ENCODE results near the gene MTHFR. TPM values are rescaled to one million over a fixed set of nuclear protein-coding genes. Genes with fewer than 3 reads are reported as not detected.
A peak's percentile ranks its signal among the peaks of the same experiment; 100 is the strongest.

MTHFR gene
- total RNA-seq, 1 experiment from 2014 or later, result 18.2 TPM

GRCh38 chr1:11778844-11779623 lies 26.7 kb downstream of the MTHFR start:
- Mint-ChIP-seq H3K27me3 (ENCODE audit: low read depth) (peaks cover 3% of the 10 kb centered on the region; the same call in 1 of the 2 replicates), H3K27ac (peak overlapping the region in 1 of 3 experiments; percentile 85; a peak in 2 of 7 replicates), H3K4me3 (no peak overlapping the region; a peak in 1 of 5 replicates), H3K36me3 (ENCODE audit: insufficient read depth in 1 of 3, low read depth in 3 of 3) (no peaks in the 10 kb centered on the region), H3K9me3 (no peaks in the 10 kb centered on the region), H3K4me1 (peaks cover 0 to 2% of the 10 kb centered on the region in 2 experiments; a peak in 1 of 4 replicates)
- no peaks in the 10 kb centered on the region for H3K4me1 ChIP-seq (ENCODE audit: insufficient read depth, low read length)
- H2AFZ ChIP-seq (ENCODE audit: low read length), result no peak overlapping the region
- H4K8ac ChIP-seq (replicated peaks; ENCODE audit: insufficient read length, low read depth, low read length), result no peak overlapping the region
- no peaks in the 10 kb centered on the region for H3K27me3 ChIP-seq (ENCODE audit: insufficient read depth, low read length)
- H3K9ac ChIP-seq (ENCODE audit: extremely low read depth, insufficient read length, low read length), result no peak overlapping the region
- DNase-seq, result no peak
- H4K5ac ChIP-seq (ENCODE audit: insufficient read length, low read depth, low read length), result no peak overlapping the region
- no peak overlapping the region for H3T11ph ChIP-seq (ENCODE audit: low read length)
- no peak overlapping the region for H3K4ac ChIP-seq (ENCODE audit: low read depth, low read length)
- no peak overlapping the region for H3K4me2 ChIP-seq (ENCODE audit: insufficient read depth, insufficient read length, low read length)
- no peak overlapping the region for H2BK12ac ChIP-seq (ENCODE audit: insufficient read length, low read depth, low read length)
- H3K79me1 ChIP-seq (ENCODE audit: insufficient read depth, low read depth, low read length, poor library complexity, severe bottlenecking), result no peaks in the 10 kb centered on the region
- TF ChIP-seq CTCF (conservative IDR thresholded peaks at IDR 0.05), result no peak
- H2AK5ac ChIP-seq (ENCODE audit: insufficient read length, low read length), result no peak overlapping the region
- H3K27ac ChIP-seq (ENCODE audit: insufficient read length, low read depth, low read length), result no peak overlapping the region
- H2BK20ac ChIP-seq (ENCODE audit: low read depth, low read length, poor library complexity, severe bottlenecking), result no peak overlapping the region
- H3K23ac ChIP-seq (ENCODE audit: insufficient read length, low read depth, low read length), result no peak overlapping the region
- no peak overlapping the region for H4K91ac ChIP-seq (ENCODE audit: insufficient read length, low read depth, low read length)
- no peaks in the 10 kb centered on the region for H3K79me2 ChIP-seq (ENCODE audit: insufficient read depth, low read length)
- no peaks in the 10 kb centered on the region for H3K9me3 ChIP-seq (ENCODE audit: control insufficient read depth, low read depth, low read length)
- H3K18ac ChIP-seq (ENCODE audit: insufficient read length, low read depth, low read length), result no peak overlapping the region
- WGBS (ENCODE audit: extremely low coverage, insufficient read length, low lambda C conversion rate), result no CpG with 5 or more reads among the region's 15 CpGs
- H3K23me2 ChIP-seq (ENCODE audit: insufficient read length, low read depth, low read length, poor library complexity, severe bottlenecking), result no peaks in the 10 kb centered on the region
- no peak overlapping the region for H2BK5ac ChIP-seq (ENCODE audit: insufficient read length, low read length)
- no peak overlapping the region for H3K56ac ChIP-seq (ENCODE audit: insufficient read length, low read depth, low read length)
- no peak overlapping the region for H2BK120ac ChIP-seq (ENCODE audit: low read depth, low read length, poor library complexity, severe bottlenecking)
- H3K14ac ChIP-seq (ENCODE audit: insufficient read depth, low read length), result no peak overlapping the region
- H4K20me1 ChIP-seq (ENCODE audit: control insufficient read depth, insufficient read depth, insufficient read length), result no peaks in the 10 kb centered on the region
- no peak overlapping the region for H2BK15ac ChIP-seq (ENCODE audit: low read depth, low read length)
